Measurements from ENCODE around the gene B3GALT6.

Gene B3GALT6

GRCh38 chr1:1219341-1219740, 12.7 kb upstream of the B3GALT6 start:
- Histone ChIP-seq H3K9me3 (ENCODE audit: severe bottlenecking) (no peaks in the 10 kb centered on the region), H3K27me3 (ENCODE audit: insufficient read depth, low read depth, severe bottlenecking) (no peaks in the 10 kb centered on the region), H3K4me3 (ENCODE audit: low read depth, low read length) (no peak overlapping the region), H3K27ac (no peak overlapping the region), H3K36me3 (peaks cover 54% of the 10 kb centered on the region)
- TF ChIP-seq, protein P1, sequence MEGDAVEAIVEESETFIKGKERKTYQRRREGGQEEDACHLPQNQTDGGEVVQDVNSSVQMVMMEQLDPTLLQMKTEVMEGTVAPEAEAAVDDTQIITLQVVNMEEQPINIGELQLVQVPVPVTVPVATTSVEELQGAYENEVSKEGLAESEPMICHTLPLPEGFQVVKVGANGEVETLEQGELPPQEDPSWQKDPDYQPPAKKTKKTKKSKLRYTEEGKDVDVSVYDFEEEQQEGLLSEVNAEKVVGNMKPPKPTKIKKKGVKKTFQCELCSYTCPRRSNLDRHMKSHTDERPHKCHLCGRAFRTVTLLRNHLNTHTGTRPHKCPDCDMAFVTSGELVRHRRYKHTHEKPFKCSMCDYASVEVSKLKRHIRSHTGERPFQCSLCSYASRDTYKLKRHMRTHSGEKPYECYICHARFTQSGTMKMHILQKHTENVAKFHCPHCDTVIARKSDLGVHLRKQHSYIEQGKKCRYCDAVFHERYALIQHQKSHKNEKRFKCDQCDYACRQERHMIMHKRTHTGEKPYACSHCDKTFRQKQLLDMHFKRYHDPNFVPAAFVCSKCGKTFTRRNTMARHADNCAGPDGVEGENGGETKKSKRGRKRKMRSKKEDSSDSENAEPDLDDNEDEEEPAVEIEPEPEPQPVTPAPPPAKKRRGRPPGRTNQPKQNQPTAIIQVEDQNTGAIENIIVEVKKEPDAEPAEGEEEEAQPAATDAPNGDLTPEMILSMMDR (IDR thresholded peaks at IDR 0.05; ENCODE audit: low read depth, low read length), result no peak
- no peak for DNase-seq

DNA sequence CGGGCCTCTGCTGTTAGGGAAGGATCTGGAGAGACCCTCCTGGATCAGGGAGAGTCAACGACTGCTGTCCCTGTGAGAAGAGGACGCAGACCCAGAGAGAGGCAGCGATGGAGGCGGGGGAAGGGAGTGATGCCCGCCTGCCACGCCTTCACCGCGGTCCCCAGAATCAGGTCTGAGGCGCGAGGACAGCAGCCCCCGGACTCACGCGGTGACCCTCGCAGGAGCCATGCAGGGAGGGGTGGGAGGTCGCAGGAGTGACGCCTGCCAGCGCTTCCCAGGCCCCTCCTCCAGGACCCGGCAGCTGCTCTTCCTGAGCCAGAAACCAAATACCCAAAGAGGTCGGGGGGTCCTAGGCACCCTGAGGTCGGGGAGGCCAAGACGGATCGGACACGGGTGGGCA, 11.8 kb upstream of the B3GALT6 start:
- TF ChIP-seq, protein P1 (IDR thresholded peaks at IDR 0.05; ENCODE audit: low read depth, low read length), result no peak
- Histone ChIP-seq H3K27ac (no peak overlapping the region), H3K27me3 (ENCODE audit: insufficient read depth, low read depth, severe bottlenecking) (no peaks in the 10 kb centered on the region), H3K36me3 (peaks cover 54% of the 10 kb centered on the region), H3K4me3 (ENCODE audit: low read depth, low read length) (no peak overlapping the region), H3K9me3 (ENCODE audit: severe bottlenecking) (no peaks in the 10 kb centered on the region)
- DNase-seq, result no peak

GRCh38 chr1:1221887-1222574, 10.0 kb upstream of the B3GALT6 start:
- Histone ChIP-seq H3K36me3 (peaks cover 51% of the 10 kb centered on the region), H3K4me3 (ENCODE audit: low read depth, low read length) (no peak overlapping the region), H3K27me3 (ENCODE audit: insufficient read depth, low read depth, severe bottlenecking) (no peaks in the 10 kb centered on the region), H3K9me3 (ENCODE audit: severe bottlenecking) (no peaks in the 10 kb centered on the region), H3K27ac (no peak overlapping the region)
- TF ChIP-seq, protein P1 (IDR thresholded peaks at IDR 0.05; ENCODE audit: low read depth, low read length), result no peak
- no peak for DNase-seq

DNA sequence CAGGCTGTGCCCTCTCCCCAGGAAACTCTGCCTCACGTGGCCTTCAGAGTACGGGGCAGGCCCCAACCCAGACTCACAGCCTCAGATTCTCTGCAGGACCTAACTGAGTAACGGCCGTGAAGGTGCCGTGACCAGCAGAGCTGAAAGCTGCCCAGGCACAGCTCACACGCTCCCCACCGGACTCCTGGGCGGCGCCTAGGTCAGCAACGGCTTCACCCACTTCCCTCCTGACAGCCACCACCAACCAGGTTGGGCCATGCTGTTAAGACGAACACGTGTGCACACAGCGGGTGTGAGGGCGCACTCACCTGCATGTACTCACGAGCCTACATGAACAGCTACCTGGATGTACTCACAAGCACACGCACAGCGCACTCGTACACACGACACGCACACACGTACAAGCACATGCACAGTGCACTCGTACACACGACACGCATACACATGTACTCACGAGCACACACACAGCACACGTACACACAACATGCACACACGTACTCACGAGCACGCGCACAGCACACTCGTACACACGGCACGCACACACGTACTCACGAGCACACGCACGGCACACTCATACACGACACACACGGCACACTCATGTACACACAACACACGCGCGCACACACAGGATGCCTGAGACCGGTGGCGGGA, 9.3 kb upstream of the B3GALT6 start:
- TF ChIP-seq, protein P1 (IDR thresholded peaks at IDR 0.05; ENCODE audit: low read depth, low read length), result no peak
- peaks cover 51% of the 10 kb centered on the region for H3K36me3 ChIP-seq
- DNase-seq, result no peak
- no peak overlapping the region for H3K27ac ChIP-seq
- no peak overlapping the region for H3K4me3 ChIP-seq (ENCODE audit: low read depth, low read length)
- no peaks in the 10 kb centered on the region for H3K9me3 ChIP-seq (ENCODE audit: severe bottlenecking)
- no peaks in the 10 kb centered on the region for H3K27me3 ChIP-seq (ENCODE audit: insufficient read depth, low read depth, severe bottlenecking)

DNA sequence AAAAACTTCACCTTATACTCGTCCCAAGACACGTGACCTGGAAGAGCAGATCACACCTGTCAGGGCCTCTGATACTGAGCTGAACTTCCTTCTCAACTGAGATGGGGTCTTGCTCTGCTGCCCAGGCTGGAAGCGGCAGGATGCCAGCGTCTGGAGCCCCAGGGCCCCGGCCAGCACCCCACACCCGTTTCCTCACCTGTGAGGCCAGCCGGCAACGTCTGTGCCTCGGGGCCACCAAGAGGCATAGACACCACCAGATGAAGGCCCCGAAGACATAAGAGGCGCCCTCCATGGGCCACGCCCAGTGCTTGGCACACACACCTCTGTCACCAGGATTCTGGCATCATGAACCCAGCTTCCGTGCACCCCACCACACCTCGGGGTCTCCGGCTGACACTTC, 8.7 kb upstream of the B3GALT6 start:
- Histone ChIP-seq H3K9me3 (ENCODE audit: severe bottlenecking) (no peaks in the 10 kb centered on the region), H3K4me3 (ENCODE audit: low read depth, low read length) (no peak overlapping the region), H3K27me3 (ENCODE audit: insufficient read depth, low read depth, severe bottlenecking) (no peaks in the 10 kb centered on the region), H3K27ac (no peak overlapping the region), H3K36me3 (peaks cover 51% of the 10 kb centered on the region)
- TF ChIP-seq, protein P1 (IDR thresholded peaks at IDR 0.05; ENCODE audit: low read depth, low read length), result no peak
- no peak for DNase-seq
